ENCODE measurements around the gene BRI3. TPM values are rescaled to one million over a fixed set of nuclear protein-coding genes. Genes with fewer than 3 reads are reported as not detected.

Gene BRI3
- total RNA-seq, 2 experiments from 2014 or later, result 42.0 to 48.3 TPM

DNA sequence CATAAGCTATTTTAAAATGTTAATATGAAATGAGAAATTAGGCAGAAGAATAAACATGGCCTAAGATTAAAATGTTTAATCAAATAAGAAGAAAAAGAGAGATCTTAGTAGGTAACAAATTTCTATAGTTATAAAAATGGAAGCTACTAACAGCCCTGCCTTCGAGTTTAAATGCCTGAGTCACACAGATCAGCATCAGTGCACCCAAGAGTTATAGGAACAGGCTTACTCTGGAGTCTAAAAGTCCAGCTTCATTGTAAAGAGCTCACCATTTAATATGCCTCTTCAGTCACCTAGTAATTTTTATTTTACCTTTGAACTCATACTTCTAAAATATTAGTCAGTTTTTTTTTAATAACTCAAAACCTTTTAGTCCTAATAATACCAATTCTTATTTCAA is 52.6 kb downstream of the BRI3 start:
- H3K4me3 Mint-ChIP-seq, result no peak overlapping the region
- POLR2A ChIA-PET, result no interaction called here
- CTCF ChIA-PET, result interaction anchor here (0.5 to 0.8 kb wide), 3 partner anchors 9 to 435 kb away, joined by 3 read pairs; no protein-coding TSS in a partner anchor
- H3K27me3 Mint-ChIP-seq, result no peaks in the 10 kb centered on the region
- H3K4me1 Mint-ChIP-seq, result no peaks in the 10 kb centered on the region
- no peaks in the 10 kb centered on the region for H3K36me3 Mint-ChIP-seq (ENCODE audit: low read depth)
- H3K9me3 Mint-ChIP-seq, result peaks cover 2% of the 10 kb centered on the region
- DNase-seq, result no peak
- H3K27ac Mint-ChIP-seq, result no peak overlapping the region

DNA sequence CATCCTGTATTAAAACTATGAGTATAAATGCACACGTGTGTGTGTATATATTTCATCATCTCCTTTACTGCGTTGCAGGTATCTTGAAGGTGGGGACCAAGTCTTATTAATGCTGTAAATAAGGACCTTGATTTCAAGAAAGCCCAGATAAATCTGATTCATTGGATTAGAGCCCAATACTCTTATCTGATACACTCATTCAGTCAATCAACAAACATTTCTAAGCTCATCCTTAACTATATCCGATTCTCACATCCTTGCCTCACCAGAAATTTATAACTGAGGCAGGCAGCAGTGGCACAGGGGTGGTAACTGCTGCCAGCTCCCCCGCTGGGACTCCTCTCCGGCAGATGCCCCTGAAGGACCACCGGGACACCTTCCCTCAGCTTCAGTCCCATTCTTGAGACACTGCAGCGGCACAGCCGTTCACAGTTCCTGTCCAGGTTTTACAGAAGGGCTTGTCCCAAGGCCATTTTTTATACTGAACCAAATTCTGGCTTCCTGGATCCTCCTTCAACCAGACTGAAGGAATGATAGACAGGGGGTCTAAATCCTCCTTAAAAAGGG is 54.0 kb downstream of the BRI3 start:
- Mint-ChIP-seq H3K27ac (no peak overlapping the region), H3K27me3 (no peaks in the 10 kb centered on the region), H3K9me3 (no peaks in the 10 kb centered on the region), H3K4me3 (no peak overlapping the region), H3K4me1 (no peaks in the 10 kb centered on the region), H3K36me3 (ENCODE audit: low read depth) (no peaks in the 10 kb centered on the region)
- no peak for DNase-seq
- ChIA-PET POLR2A (no interaction called here), CTCF (no interaction called here)

- Mint-ChIP-seq H3K27ac (no peak overlapping the region), H3K4me3 (no peak overlapping the region), H3K27me3 (no peaks in the 10 kb centered on the region), H3K4me1 (no peaks in the 10 kb centered on the region), H3K36me3 (ENCODE audit: low read depth) (no peaks in the 10 kb centered on the region), H3K9me3 (no peaks in the 10 kb centered on the region)
- CTCF ChIA-PET, result no interaction called here
- POLR2A ChIA-PET, result no interaction called here
- DNase-seq, result no peak
Observed at GRCh38 chr7:98338441-98338840, 57.0 kb downstream of the BRI3 start.

DNA sequence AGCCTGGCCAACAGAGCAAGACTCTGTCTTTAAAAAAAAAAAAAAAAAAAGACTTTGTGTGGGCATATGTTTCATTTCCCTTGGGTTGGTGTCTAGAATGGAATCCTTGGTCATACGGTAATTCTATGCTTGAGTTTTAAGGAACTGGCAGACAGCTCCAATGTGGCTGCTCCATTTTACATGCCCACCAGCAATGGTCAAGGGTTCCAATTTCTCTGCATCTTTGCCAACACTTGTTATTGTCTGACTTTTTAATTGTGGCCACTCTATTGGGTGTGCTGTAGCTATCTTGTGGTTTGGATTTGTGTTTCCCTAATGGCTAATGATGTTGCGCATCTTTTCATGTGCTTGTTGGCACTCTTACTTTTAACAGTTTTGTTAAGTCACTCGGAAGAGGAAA is 57.6 kb downstream of the BRI3 start:
- CTCF ChIA-PET, result interaction anchor here (0.7 kb wide), 1 partner anchor 162 kb away, joined by 3 read pairs; no protein-coding TSS in a partner anchor

GRCh38 chr7:98341106-98341505 is 59.6 kb downstream of the BRI3 start:
- H3K36me3 Mint-ChIP-seq (ENCODE audit: low read depth), result no peaks in the 10 kb centered on the region
- H3K27me3 Mint-ChIP-seq, result no peaks in the 10 kb centered on the region
- no peak overlapping the region for H3K27ac Mint-ChIP-seq
- no peaks in the 10 kb centered on the region for H3K4me1 Mint-ChIP-seq
- no peak for DNase-seq
- no peaks in the 10 kb centered on the region for H3K9me3 Mint-ChIP-seq
- POLR2A ChIA-PET, result no interaction called here
- no peak overlapping the region for H3K4me3 Mint-ChIP-seq
- CTCF ChIA-PET, result interaction anchor here (0.6 kb wide), 1 partner anchor 446 kb away, joined by 3 read pairs; no protein-coding TSS in a partner anchor

More for the DNA sequence above, 57.6 kb downstream of the BRI3 start:
- POLR2A ChIA-PET, result no interaction called here
- DNase-seq, result no peak
- no peak overlapping the region for H3K27ac Mint-ChIP-seq
- no peak overlapping the region for H3K4me3 Mint-ChIP-seq
- H3K36me3 Mint-ChIP-seq (ENCODE audit: low read depth), result no peaks in the 10 kb centered on the region
- no peaks in the 10 kb centered on the region for H3K4me1 Mint-ChIP-seq
- H3K9me3 Mint-ChIP-seq, result no peaks in the 10 kb centered on the region
- H3K27me3 Mint-ChIP-seq, result no peaks in the 10 kb centered on the region

Other genes starting within 250 kb of the BRI3 start
- gene LMTK2, start 174.8 kb upstream of the BRI3 start, total RNA-seq, result 10 to 100 TPM; 12.8 to 15.5 TPM
- not detected for gene BHLHA15, start 70.2 kb upstream of the BRI3 start, total RNA-seq
- gene TECPR1, start 29.5 kb upstream of the BRI3 start, total RNA-seq, result 10 to 100 TPM; 82.5 to 99.2 TPM
- under 1 TPM; 0.40 to 0.42 TPM for gene BAIAP2L1, start 119.4 kb downstream of the BRI3 start, total RNA-seq

Measured in activated CD4-positive, alpha-beta T cell treated with anti-CD3 and anti-CD28 coated beads, Interleukin-2, amount 10 ng/mL, durations not matched to agents 7 days and 5 days (primary cell).